Muscle layer of colon (tissue), 2 donors: Measurements from ENCODE around the gene SPINK8.
"Not testable (repeated sequence)": the region's sequence is repeated elsewhere in the genome, so short reads cannot be mapped to it uniquely, and the experiment has no call there.

Source experiments
- H3K27ac ChIP-seq: one replicate; pipeline ENCODE4 v1.7.0; 2013; ENCODE audit warnings: low read depth, mild to moderate bottlenecking, low read length, moderate library complexity
- H3K27me3 ChIP-seq, 2 donors: one replicate each; pipeline ENCODE4 v1.7.0; 2013; ENCODE audit warnings: low read length in 2 of 2, mild to moderate bottlenecking in 2 of 2; ENCODE audit not compliant: insufficient read depth in 2 of 2, control insufficient read depth in 1 of 2
- H3K36me3 ChIP-seq: one replicate; pipeline ENCODE4 v1.7.0; 2013; ENCODE audit warnings: mild to moderate bottlenecking, low read length; ENCODE audit not compliant: insufficient read depth
- H3K4me1 ChIP-seq: one replicate; pipeline ENCODE4 v1.7.0; 2013; ENCODE audit warnings: mild to moderate bottlenecking, low read length; ENCODE audit not compliant: insufficient read depth
- H3K4me3 ChIP-seq, 2 donors: one replicate each; pipeline ENCODE4 v1.7.0; 2013; ENCODE audit warnings: low read length in 2 of 2, low read depth in 1 of 2, mild to moderate bottlenecking in 1 of 2, moderate library complexity in 1 of 2
- H3K9ac ChIP-seq: one replicate; pipeline ENCODE4 v1.7.0; 2013; ENCODE audit warnings: low read length
- H3K9me3 ChIP-seq: one replicate; pipeline ENCODE4 v1.7.0; 2013; ENCODE audit warnings: mild to moderate bottlenecking, low read length
- donor health status: abdominal sarcoma.
- donor health status: Adenocarcinoma of cecum.

SPINK8 gene

DNA sequence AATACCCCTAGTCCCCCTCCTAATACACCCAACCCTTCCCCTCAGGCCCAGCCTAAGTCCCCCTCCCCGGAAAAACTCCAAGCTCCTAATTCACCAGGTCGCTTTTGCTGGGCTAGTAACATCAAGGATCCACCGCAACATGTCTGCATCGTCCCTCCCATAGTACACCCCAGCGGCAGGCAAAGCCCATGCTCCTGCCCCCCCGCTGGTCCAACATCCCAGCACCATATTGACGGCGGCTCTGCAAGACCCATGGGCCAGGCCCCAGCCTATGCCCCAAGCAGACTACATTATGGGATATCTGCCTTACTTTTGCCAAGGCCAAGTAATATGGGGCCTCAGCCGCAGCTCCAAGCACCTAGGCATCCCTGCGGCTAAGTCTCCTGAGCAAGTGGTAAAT, 59.0 kb downstream of the SPINK8 start:
- Histone ChIP-seq H3K4me3 (no peak overlapping the region), H3K36me3 (no peaks in the 10 kb centered on the region), H3K9me3 (no peaks in the 10 kb centered on the region), H3K4me1 (no peaks in the 10 kb centered on the region), H3K27me3 (no peaks in the 10 kb centered on the region), H3K27ac (no peak overlapping the region), H3K9ac (no peak overlapping the region)

DNA sequence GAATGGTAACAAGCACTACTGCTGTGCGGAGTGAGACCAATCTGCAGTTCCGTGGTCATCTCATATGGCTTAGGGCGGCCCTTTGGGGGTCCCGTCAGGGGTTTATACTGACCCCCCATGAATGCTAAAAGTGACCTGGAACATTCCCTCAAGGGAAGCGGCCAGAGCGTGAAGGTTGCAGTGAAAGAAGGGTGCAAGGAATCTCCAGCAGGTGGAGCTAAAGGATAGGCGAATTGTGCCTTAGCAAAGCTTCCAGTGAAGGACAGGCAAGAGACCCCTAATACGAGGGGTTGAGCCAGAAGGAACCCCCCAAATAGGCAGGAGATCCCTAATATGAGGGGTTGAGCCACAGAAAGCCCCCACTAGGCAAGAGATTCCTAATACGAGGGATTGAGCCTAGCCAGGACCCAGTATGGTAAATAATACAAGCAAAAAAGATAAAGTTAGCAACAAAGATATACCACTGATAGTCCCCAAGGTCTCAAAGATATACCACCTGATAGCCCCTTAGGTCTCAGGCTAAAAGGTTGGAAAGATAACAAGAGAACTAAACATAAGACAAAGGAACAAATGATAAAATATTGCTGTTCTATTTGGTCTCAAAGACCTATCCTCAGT, 59.8 kb downstream of the SPINK8 start:
- no peaks in the 10 kb centered on the region for H3K9me3 ChIP-seq
- peaks cover 2% of the 10 kb centered on the region for H3K36me3 ChIP-seq
- no peak overlapping the region for H3K27ac ChIP-seq
- H3K27me3 ChIP-seq, result no peaks in the 10 kb centered on the region
- H3K4me3 ChIP-seq, result no peak overlapping the region
- H3K4me1 ChIP-seq, result no peaks in the 10 kb centered on the region
- no peak overlapping the region for H3K9ac ChIP-seq

DNA sequence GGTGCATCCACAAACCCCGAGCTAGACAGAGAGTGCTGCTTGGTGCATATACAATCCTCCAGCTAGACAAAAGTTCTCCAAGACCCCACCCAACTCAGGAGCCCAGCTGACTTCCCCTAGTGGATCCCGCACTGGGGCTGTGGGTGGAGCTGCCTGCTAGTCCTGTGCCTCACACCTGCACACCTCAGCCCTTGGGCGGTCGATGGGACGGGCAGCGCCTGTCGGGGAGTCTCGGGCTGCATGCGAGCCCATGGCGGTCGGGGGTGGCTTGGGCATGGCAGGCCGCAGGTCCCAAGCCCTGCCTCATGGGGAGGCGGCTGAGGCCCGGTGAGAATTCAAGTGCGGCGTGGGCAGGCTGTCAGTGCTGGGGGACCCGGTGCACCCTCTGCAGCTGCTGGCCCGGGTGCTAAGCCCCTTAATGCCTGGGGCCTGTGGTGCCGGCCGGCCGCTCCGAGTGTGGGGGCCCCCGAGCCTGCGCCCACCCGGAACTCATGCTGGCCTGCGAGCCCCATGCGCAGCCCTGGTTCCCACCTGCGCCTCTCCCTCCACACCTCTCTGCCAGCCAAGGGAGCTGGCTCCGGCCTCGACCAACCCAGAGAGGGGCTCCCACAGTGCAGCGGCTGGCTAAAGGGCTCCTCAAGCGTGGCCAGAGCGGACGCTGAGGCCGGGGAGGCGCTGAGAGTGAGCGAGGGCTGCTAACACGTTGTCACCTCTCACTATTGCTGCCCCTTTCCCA, 61.5 kb downstream of the SPINK8 start:
- H3K27me3 ChIP-seq, result no peaks in the 10 kb centered on the region
- H3K27ac ChIP-seq, result no peak overlapping the region
- H3K9ac ChIP-seq, result no peak overlapping the region
- H3K4me3 ChIP-seq, result no peak overlapping the region
- no peaks in the 10 kb centered on the region for H3K9me3 ChIP-seq
- H3K36me3 ChIP-seq, result peaks cover 14% of the 10 kb centered on the region
- H3K4me1 ChIP-seq, result no peaks in the 10 kb centered on the region

DNA sequence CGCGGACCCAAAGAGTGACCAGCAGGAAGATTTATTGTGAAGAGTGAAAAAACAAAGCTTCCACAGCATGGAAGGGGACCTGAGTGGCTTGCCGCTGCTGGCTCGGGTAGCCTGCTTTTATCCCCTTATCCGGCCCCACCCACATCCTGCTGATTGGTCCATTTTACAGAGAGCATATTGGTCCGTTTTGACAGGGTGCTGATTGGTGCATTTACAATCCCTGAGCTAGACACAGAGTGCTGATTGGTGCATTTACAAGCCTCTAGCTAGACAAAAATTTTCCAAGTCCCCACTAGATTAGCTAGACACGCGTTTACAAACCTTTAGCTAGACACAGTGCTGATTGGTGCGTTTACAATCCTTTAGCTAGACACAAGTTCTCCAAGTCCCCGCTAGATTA, 62.2 kb downstream of the SPINK8 start:
- not testable (repeated sequence) for H3K27me3 ChIP-seq, H3K4me1 ChIP-seq, H3K9ac ChIP-seq, H3K27ac ChIP-seq, H3K9me3 ChIP-seq, H3K4me3 ChIP-seq
- H3K36me3 ChIP-seq, result peaks cover 17% of the 10 kb centered on the region

DNA sequence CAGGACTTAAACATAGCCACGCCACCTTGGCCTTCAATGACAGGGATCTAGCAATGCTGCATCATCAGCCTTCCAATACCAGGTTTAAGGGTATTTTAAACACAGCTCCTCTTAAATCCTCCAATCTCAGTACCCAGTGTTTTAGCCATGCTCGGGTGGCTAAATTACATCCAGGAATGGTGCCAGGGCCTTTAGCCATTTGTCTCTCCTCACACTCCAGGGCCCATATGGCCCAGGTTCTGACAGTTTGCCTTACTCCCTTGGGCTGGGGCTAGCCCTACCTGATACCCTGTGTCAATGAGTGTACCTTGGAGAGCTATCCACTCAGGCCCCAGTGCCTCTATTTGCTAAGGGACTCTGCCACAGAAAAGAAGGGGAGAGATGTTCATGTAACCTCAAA, 63.2 kb downstream of the SPINK8 start:
- no peak overlapping the region for H3K4me3 ChIP-seq
- no peak overlapping the region for H3K9ac ChIP-seq
- no peaks in the 10 kb centered on the region for H3K4me1 ChIP-seq
- peaks cover 21% of the 10 kb centered on the region for H3K36me3 ChIP-seq
- H3K27ac ChIP-seq, result no peak overlapping the region
- no peaks in the 10 kb centered on the region for H3K9me3 ChIP-seq
- no peaks in the 10 kb centered on the region for H3K27me3 ChIP-seq

DNA sequence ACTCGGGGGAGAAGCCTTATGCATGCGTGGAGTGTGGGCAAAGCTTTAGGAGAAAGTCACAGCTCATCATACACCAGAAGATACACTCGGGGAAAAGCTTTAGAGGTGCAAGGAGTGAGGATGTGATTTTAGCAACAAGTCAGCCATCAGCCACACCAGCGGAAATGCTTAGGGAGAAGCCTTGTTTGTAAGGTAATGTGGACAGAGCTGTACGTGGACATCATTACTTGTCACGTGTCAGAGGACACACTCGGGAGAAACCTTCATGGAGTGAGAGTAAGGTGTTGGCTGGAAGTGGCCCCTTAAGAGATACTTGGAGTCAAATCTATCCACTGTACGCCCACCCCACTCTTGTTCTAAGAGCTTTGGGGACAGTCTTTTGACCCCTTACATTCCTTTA, 63.9 kb downstream of the SPINK8 start:
- Histone ChIP-seq H3K36me3 (peaks cover 21% of the 10 kb centered on the region), H3K27ac (no peak overlapping the region), H3K4me3 (no peak overlapping the region), H3K9ac (no peak overlapping the region), H3K9me3 (no peaks in the 10 kb centered on the region), H3K4me1 (no peaks in the 10 kb centered on the region), H3K27me3 (no peaks in the 10 kb centered on the region)

DNA sequence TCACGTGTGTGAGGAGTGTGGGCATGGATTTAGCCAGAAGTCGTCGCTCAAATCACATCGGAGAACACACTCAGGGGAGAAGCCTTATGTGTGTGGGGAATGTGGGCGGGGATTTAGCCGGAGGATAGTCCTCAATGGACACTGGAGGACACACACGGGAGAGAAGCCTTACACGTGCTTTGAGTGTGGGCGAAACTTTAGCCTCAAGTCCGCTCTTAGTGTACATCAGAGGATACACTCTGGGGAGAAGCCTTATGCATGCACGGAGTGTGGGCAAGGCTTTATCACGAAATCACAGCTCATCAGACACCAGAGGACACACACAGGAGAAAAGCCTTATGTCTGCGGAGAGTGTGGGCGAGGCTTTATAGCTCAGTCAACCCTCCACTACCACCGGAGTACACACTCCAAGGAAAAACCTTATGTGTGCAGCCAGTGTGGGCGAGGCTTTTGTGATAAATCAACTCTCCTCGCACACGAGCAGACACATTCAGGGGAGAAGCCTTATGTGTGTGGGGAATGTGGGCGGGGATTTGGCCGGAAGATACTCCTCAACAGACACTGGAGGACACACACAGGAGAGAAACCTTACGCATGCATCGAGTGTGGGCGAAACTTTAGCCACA, 64.4 kb downstream of the SPINK8 start:
- no peak overlapping the region for H3K4me3 ChIP-seq
- no peaks in the 10 kb centered on the region for H3K9me3 ChIP-seq
- no peaks in the 10 kb centered on the region for H3K4me1 ChIP-seq
- no peak overlapping the region for H3K27ac ChIP-seq
- H3K27me3 ChIP-seq, result no peaks in the 10 kb centered on the region
- peaks cover 21% of the 10 kb centered on the region for H3K36me3 ChIP-seq
- H3K9ac ChIP-seq, result no peak overlapping the region

DNA sequence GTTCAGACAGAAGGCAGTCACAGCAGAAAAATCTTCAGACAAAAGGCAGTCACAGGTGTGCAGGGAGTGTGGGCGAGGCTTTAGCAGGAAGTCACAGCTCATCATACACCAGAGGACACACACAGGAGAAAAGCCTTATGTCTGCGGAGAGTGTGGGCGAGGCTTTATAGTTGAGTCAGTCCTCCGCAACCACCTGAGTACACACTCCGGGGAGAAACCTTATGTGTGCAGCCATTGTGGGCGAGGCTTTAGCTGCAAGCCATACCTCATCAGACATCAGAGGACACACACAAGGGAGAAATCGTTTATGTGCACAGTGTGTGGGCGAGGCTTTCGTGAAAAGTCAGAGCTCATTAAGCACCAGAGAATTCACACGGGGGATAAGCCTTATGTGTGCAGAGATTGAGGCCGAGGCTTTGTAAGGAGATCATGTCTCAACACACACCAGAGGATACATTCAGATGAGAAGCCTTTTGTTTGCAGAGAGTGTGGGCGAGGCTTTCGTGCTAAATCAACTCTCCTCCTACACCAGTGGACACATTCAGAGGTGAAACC, 65.0 kb downstream of the SPINK8 start:
- no peak overlapping the region for H3K4me3 ChIP-seq
- H3K27ac ChIP-seq, result no peak overlapping the region
- peaks cover 21% of the 10 kb centered on the region for H3K36me3 ChIP-seq

DNA sequence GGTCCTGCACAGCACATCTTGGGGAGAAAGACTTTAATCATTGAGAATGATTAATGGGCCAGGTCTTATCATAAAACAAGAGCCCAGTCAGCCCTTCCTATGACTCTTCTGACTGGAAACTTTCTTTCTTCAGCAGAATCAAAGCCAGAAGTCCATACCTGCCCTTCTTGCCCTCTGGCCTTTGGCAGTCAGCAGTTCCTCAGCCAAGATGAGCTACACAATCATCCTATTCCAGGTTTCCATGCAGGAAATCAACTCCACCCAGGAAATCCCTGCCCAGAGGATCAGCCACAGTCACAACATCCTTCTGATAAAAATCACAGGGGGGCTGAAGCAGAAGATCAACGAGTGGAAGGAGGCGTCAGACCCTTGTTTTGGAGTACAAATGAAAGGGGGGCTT, 65.7 kb downstream of the SPINK8 start:
- H3K9ac ChIP-seq, result no peak overlapping the region
- H3K27ac ChIP-seq, result no peak overlapping the region
- H3K36me3 ChIP-seq, result peaks cover 21% of the 10 kb centered on the region
- no peaks in the 10 kb centered on the region for H3K27me3 ChIP-seq
- H3K4me1 ChIP-seq, result no peaks in the 10 kb centered on the region
- no peak overlapping the region for H3K4me3 ChIP-seq
- H3K9me3 ChIP-seq, result no peaks in the 10 kb centered on the region

More for the DNA sequence above, 65.0 kb downstream of the SPINK8 start:
- Histone ChIP-seq H3K9ac (no peak overlapping the region), H3K4me1 (no peaks in the 10 kb centered on the region), H3K27me3 (no peaks in the 10 kb centered on the region), H3K9me3 (no peaks in the 10 kb centered on the region)

DNA sequence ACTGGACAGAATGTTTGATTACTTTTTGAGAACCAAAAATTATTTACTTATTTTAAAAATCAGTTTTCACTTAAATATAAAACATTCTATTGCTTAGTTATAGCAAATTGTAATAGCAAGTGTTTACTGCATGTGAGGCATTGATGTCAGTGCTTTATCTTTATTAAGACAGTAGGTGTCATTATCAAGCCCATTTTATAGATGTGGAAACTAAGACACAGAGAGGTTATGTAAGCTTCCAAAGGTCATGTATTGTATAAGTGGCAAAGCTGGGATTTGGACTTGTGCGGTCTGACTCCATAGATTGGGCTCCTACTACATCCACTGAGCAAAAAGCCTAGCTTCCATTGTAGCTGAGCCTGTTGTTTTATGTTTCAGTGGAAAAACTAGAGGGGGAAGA, 74.9 kb downstream of the SPINK8 start:
- no peak overlapping the region for H3K9ac ChIP-seq
- H3K4me3 ChIP-seq, result no peak overlapping the region
- no peaks in the 10 kb centered on the region for H3K4me1 ChIP-seq
- no peaks in the 10 kb centered on the region for H3K27me3 ChIP-seq
- H3K36me3 ChIP-seq, result no peaks in the 10 kb centered on the region
- H3K27ac ChIP-seq, result no peak overlapping the region
- H3K9me3 ChIP-seq, result no peaks in the 10 kb centered on the region
